ENCODE results near the gene BEND6. TPM values are rescaled to one million over a fixed set of nuclear protein-coding genes. Genes with fewer than 3 reads are reported as not detected.

BEND6 gene, protein sequence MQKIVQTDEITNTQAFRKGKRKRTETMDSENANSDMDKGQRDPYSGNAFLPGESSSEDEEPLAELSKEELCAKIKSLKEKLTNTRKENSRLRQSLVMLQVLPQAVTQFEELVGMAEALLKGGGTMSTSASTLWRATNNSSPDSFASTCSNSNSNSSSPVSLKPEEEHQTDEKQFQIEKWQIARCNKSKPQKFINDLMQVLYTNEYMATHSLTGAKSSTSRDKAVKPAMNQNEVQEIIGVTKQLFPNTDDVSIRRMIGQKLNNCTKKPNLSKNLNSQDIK
- 7.1 and 8.6 TPM in 2 replicates for total RNA-seq

DNA sequence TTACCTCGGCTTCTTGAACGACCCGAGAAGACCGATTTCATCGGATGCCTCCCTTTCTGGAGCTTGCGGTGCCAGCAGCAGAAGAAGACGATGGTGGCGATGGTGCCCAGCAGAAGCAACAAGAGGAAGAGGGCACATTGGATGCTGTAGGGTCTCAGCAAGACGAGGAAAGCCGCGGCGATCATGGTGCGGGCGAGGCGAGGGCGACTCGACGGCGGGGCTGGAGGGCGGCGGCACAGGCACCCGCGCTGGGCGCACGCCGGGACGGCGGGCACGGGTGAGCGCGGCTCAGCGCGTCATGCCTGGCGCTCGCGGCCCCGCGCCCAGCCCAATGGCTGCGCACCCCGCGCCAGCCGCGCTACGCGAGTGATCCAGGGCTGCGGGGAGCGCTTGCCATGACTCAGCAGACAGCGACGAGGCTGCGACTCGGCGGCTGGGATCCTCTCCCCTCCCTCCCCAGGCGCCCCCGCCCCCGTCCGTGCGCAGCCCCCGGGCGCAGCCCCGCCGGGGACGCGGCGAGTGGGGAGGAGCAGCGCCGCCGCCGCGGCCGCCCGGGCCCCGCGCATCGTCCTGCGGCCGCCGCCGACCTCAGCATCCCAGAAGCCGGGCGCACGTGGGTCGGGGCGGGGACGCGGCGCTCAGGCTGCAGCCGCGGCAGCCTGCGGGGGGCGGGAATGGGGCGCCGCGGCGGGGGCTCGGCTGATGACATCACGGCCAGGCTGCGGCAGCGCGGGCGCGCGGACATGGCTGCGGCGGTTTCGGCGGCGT, at the start of gene BEND6:
Gene BEND6, plus strand, starts transcription at position 705 of the 768 bp plus-strand sequence. CDS start 26,704 bp downstream, outside the sequence.

DNA sequence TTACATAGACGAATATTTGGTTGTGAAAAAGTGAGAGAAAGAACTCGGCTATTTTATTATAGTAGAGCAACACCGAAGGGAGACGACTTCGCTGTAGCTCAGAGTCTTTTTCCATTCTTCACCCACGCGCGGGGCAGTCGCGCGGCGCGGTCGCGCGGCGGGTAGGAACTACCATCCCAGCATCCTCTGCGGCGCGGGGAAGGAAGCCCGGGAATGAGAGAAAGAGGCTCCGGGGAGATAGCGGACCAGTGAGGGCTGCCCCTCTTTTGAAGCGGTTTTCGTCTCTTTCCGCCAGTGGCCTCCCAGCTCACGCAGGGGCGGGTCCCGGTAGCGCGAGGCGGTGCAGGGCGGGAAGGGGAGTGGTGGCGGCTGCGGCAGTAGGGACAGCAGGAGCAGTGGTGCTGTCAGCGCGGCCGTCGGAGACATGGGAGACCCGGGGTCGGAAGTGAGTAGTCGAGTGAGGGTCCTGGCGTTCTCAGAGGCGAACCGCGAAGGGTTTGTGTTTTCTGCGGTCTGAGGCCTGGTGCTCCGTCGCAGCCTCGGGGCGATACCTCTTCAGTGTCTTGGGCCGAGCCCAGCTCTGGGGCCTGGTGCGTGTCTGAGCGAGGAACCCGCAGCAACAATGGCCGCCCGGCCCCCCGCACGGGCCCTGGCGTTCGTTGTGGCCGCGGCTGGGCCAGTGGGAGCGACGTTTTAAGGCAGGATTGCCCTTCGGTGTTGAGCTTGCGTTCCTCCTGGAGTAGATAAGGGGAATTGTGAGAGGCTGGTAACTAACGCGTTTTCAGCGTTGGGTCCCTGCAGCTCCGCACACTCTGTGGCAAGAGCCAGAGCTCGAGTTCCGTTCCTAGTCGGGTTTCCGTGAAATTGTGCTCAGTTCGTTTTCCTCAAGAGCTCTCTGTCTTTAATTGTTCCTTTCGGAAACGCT, 91.7 kb downstream of the BEND6 start, which contains the start of gene KIAA1586:
Gene KIAA1586, plus strand, starts transcription at position 362 of the 925 bp plus-strand sequence. Its CDS starts 63 bp downstream, at position 425.

Other genes starting within 250 kb of the BEND6 start
- gene KIAA1586, start 91.6 kb downstream of the BEND6 start, total RNA-seq: 4.2 and 6.9 TPM in 2 replicates
- gene ZNF451, start 135.1 kb downstream of the BEND6 start, total RNA-seq: 15.5 and 18.0 TPM in 2 replicates
- 13.1 and 15.0 TPM in 2 replicates for gene BAG2, start 217.2 kb downstream of the BEND6 start, total RNA-seq

Data from bronchus fibroblast of lung (primary cell).